ENCODE measurements around the gene CHSY1.
"Not testable (repeated sequence)": the region's sequence is repeated elsewhere in the genome, so short reads cannot be mapped to it uniquely, and the experiment has no call there.

Gene CHSY1

GRCh38 chr15:101244036-101244781 lies 7.6 kb downstream of the CHSY1 start:
- peak; percentile 73 for DNase-seq (ENCODE audit: low read depth)

- DNase-seq (ENCODE audit: low read depth), result no peak
Observed at GRCh38 chr15:101243420-101243819, 8.4 kb downstream of the CHSY1 start.

GRCh38 chr15:101242999-101243336 lies 8.9 kb downstream of the CHSY1 start:
- DNase-seq (ENCODE audit: low read depth), result no peak

DNA sequence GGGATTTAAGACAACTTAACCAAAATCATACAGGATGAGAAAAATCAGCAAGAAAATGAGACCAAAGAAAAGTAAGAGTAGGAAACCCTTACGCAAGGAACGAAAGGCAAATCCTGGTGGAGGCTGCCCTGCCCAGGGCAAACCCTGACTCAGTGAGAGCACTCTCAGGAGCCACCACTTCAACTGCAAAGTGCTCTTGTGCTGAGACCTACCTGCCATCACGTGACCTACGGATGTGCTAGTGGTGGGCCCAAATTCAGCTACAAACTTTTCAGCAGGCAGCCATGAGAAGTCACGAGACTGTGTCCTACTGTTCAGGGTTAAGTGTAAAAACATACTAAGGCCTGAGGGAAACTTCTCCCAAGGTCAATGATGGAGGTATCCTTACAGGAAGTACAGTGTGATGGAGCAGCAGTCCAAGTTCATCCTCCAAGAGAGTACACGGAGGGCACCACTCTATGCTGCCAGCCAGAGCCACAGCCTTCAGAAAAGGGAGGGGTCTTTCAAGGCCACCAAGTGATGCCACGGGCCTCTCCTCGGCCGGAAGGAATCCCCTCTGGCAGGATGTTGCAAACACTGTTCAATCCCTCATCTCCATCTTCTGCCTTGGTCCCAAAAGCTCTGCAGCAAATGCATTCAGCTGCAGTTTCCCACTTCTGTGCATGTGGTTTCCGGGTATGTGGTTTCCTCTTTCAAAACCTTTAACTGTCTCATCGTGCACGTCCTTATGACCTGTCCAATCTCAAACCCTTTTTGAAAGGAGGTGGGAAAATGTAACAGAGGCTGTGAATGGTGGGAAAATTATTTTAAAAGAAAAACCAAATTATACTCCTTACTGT lies 9.5 kb downstream of the CHSY1 start:
- peak; percentile 75 for DNase-seq (ENCODE audit: low read depth)

DNA sequence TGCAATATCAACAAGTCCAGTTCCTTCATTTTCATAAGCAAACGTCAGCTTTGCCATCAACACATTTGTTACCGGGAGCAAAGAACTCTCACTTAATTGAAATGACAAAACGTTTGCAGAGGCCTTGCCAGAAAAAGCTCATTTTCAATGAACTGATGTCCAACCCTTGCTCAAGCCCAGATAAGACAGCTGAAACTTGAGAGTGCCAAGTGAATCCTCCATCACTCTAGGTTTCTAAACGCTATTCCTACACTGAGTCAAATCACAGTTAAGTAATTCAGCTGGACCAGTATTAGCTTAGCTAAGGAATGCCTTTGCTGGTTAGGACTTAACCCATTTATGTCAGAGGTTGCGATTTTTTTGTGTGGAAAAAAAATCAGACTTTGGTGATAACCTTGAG lies 11.5 kb downstream of the CHSY1 start:
- peak; percentile 94 for DNase-seq (ENCODE audit: low read depth)

DNA sequence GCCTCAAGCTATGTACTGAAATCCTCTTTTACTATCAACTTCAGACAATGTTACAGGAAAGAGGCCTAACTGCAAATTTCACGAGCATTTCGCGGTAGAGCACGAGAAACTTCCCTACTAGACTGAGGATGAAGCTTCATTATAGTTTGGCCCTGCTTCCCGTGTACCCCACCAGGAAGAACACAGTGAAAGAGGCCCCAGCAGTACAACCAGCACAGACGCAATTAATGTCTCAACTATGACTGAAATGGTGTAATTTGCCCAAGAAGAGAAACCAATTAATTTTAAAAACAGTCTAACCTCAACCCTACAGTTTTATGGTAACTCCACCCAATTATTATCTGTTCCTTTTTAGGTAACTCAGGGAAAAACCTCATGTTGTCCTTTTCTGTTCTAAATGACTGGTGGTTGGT lies 12.1 kb downstream of the CHSY1 start:
- no peak for DNase-seq (ENCODE audit: low read depth)

- peak; percentile 70 for DNase-seq (ENCODE audit: low read depth)
Observed at GRCh38 chr15:101237251-101237650, 14.6 kb downstream of the CHSY1 start.

- DNase-seq (ENCODE audit: low read depth), result no peak
Observed at GRCh38 chr15:101233651-101234280, 18.1 kb downstream of the CHSY1 start.

DNA sequence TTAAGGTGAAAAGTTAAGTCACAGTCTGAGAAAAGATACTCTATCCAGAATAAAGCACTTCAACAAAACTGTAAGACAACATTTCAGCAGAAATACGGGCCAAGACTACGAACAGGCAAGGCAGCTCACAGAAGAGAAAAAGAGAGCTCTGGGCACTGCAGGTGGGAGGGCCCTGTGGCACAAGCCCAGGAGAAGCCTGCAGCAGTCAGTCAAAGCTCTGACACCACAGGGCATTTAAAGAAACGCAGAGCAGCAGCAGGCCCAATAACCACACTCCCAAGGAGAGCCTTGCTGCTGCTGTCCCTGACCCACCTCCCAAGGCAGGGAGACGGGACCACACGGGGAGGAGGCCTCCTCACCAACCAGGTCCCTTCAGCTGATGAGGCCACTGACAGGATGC lies 19.2 kb downstream of the CHSY1 start:
- DNase-seq (ENCODE audit: low read depth), result no peak

DNA sequence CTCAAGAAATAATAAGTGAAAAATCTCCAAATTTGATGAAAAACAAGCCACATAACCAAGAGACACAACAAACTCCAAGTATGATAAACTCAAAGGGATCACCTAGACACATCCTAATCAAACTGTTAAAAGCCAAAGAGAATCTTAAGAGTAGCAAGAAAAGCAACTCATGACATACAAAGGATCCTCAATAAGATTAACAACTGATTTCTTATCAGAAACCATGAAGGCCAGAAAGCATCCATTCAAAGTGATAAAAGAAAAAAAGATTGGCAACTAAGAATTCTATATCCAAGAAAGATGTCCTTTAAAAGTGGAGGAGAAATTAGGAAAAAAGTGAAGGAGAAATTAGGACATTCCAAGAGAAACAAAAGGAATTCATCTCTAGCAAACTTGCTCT lies 23.5 kb downstream of the CHSY1 start:
- DNase-seq (ENCODE audit: low read depth), result no peak

- peak; percentile 52 for DNase-seq (ENCODE audit: low read depth)
Observed at GRCh38 chr15:101225658-101226057, 26.2 kb downstream of the CHSY1 start.

DNA sequence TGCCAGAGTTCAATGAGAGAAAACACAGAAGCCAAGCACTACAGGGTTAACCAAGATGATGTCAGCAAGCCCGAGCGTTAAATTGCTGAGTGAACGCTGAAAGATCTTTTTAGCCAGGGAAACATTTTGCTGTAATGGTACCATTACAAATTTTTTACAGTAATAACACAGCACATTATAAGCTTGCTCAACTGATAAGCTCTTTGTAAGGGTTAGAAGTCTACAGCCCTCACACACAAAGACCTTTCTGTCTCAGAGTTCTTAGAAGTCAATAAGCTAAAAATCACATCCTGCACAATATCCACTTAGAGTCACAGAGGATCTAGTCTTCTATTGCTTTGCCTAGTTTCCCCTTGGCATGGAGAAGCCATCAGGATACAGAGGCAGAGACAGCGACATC lies 29.9 kb downstream of the CHSY1 start:
- DNase-seq (ENCODE audit: low read depth), result peak; percentile 46

DNA sequence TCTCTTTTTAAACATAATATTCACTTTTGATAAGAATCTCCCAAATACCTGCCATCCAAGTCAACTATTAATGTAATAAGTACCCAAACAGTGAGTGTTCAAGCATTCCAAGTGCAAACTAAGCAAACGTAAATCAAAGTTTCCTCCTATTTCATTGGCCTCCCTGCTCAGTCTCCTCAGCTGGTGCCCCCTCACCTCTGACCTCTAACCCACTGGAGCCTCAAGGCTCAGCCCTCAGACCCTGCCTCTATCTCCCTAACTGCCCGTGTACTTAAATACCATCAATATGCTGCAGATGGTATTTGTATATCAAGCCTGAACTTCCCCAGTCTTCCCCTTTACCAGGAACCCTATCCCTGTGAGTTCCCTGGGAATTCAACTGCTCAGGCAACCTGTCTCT lies 31.8 kb downstream of the CHSY1 start:
- no peak for DNase-seq (ENCODE audit: low read depth)

DNA sequence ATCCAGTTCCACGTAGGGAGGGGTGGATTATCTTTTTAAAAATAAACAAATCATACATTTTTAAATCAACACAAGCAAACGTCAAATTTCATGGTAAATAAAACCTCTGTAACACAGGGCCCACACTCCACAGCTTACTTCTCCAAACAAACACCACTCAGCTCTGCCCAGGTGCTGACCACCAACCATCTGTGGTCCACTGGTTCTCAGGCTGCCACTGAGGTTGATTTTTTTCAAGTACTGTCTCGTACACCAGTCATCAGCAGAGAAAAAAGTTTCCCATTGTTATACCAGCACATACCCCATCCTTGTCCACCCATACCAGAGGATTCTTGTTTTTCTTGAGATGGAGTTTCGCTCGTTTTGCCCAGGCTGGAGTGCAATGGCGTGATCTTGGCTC lies 32.4 kb downstream of the CHSY1 start:
- no peak for DNase-seq (ENCODE audit: low read depth)

DNA sequence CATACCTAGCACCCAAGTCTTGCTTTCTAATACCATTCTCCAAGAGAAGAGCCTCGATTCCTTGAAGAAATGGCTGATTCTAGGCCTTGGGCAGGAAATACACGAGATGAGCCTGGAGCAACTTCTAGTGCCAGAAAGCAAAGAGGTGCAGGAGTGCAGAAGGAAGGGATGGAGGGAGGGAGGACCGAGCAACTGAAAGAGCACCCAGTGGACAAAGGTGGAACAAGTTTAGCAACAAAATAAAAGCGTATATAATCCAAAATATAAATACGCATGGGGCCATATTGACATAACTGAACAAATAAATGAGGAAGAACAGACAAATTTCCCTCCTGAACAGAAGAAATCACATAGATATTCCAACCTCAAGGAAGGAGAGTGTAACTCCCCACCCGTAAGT lies 34.4 kb downstream of the CHSY1 start:
- DNase-seq (ENCODE audit: low read depth), result no peak

DNA sequence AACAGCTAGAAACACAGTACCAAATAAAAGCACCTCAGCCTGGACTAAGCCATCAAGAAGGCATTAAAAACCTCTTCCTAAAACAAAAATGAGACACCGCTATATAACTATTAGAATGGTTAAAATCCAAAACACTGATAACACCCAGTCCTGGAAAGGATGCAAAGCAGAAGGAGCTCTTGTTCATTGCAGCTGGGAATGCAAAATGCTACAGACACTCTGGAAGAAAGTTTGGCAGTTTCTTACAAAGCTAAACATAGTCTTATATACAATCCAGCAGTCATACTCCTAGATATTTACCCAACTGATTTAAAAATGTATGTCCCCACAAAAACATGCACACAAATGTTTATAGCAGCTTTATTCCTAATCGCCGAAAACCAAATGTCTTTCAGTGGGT lies 35.7 kb downstream of the CHSY1 start:
- no peak for DNase-seq (ENCODE audit: low read depth)

GRCh38 chr15:101215681-101216080 lies 36.2 kb downstream of the CHSY1 start:
- DNase-seq (ENCODE audit: low read depth), result no peak

DNA sequence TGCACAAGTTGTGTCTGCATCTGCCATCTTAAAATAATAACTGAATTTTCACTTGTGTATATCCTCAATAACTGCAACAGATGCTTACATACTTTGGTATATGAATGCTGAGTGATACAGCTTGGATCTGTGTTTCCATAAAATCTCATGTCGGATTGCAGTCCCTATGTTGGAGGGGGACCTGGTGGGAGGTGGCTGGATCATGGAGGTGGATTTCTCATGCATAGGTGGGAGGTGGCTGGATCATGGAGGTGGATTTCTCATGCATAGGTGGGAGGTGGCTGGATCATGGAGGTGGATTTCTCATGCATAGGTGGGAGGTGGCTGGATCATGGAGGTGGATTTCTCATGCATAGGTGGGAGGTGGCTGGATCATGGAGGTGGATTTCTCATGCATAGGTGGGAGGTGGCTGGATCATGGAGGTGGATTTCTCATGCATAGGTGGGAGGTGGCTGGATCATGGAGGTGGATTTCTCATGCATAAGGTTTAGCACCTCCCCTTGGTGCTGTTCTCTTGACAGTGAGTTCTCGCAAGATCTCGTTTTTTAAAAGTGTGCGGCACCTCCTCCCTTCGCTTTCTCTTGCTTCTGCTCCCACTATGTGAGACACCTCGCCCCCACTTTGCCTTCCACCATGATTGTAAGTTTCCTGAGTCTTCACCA lies 37.3 kb downstream of the CHSY1 start:
- DNase-seq (ENCODE audit: low read depth), result not testable (repeated sequence)

- DNase-seq (ENCODE audit: low read depth), result no peak
Observed at GRCh38 chr15:101213570-101213969, 38.3 kb downstream of the CHSY1 start.

- DNase-seq (ENCODE audit: low read depth), result no peak
Observed at GRCh38 chr15:101213147-101213546, 38.7 kb downstream of the CHSY1 start.

DNA sequence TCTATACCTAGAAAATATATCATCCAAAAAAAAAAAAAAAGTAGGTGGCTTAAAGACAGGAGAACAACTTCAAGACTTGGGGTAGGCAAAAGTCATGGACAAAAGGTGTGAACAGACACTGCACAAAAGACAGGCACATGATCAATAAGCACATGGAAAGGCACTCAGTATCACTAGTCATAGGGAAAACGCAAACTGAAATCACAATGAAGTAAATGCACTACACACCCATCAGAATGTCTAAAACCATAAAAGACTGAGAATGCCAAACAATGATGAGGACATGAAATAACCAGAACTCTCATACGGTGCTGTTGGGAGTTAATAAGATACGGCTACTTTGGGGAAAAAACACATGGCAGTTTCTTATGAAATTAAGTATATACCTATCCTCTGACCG lies 40.0 kb downstream of the CHSY1 start:
- no peak for DNase-seq (ENCODE audit: low read depth)

DNA sequence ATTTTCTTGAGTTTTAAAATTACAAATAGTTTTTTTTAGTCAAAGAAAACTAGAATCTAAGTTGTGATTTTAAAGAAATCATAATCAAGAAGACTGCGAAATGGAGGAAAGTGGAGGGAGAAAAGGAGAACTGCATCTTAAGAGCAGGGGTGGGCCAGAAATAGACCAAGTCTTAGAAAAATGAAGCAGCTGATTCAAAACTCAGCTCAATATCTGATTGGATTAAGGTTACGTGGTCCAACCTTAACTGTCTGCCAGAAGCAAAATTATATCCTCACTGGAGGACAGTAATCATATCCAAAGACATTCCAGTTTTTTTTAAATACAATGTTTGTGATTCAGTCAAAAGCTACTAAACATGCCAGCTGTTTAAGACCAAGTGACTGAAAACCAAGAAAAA lies 41.4 kb downstream of the CHSY1 start:
- peak; percentile 26 for DNase-seq (ENCODE audit: low read depth)

- no peak for DNase-seq (ENCODE audit: low read depth)
Observed at GRCh38 chr15:101210058-101210457, 41.8 kb downstream of the CHSY1 start.
